H9 (cell line): ENCODE data around the gene FOXP4. TPM values are rescaled to one million over a fixed set of nuclear protein-coding genes. Genes with fewer than 3 reads are reported as not detected.

Source experiments
- DNase-seq: peaks from one replicate; pipeline ENCODE4 v3.0.0-alpha.2; 2017
- H2AFZ ChIP-seq: one replicate; pipeline ENCODE4 v1.6.1; 2013; ENCODE audit warnings: mild to moderate bottlenecking, low read length, control low read depth, moderate library complexity
- H2AK5ac ChIP-seq: 2 replicates; pipeline ENCODE4 v1.6.1; 2013; ENCODE audit warnings: low read length, control low read depth, mixed read lengths; ENCODE audit not compliant: insufficient read length
- H2BK120ac ChIP-seq: one replicate; pipeline ENCODE4 v1.6.1; 2013; ENCODE audit warnings: low read depth, mild to moderate bottlenecking, low read length, control low read depth, inconsistent platforms; ENCODE audit not compliant: poor library complexity, severe bottlenecking
- H2BK12ac ChIP-seq: 2 replicates; pipeline ENCODE4 v1.6.1; 2013; ENCODE audit warnings: low read length, control low read depth, mixed read lengths, low read depth; ENCODE audit not compliant: insufficient read length
- H2BK15ac ChIP-seq: 2 replicates; pipeline ENCODE4 v1.6.1; 2013; ENCODE audit warnings: low read depth, low read length, control low read depth
- H2BK20ac ChIP-seq: one replicate; pipeline ENCODE4 v1.6.1; 2013; ENCODE audit warnings: low read depth, mild to moderate bottlenecking, low read length, control low read depth, inconsistent platforms; ENCODE audit not compliant: poor library complexity, severe bottlenecking
- H2BK5ac ChIP-seq: 2 replicates; pipeline ENCODE4 v1.6.1; 2013; ENCODE audit warnings: low read length, control low read depth, mixed read lengths; ENCODE audit not compliant: insufficient read length
- H3K14ac ChIP-seq: 2 replicates; pipeline ENCODE4 v1.6.1; 2013; ENCODE audit warnings: low read length, control low read depth; ENCODE audit not compliant: insufficient read depth
- H3K18ac ChIP-seq: 2 replicates; pipeline ENCODE4 v1.6.1; 2013; ENCODE audit warnings: low read depth, mild to moderate bottlenecking, mixed read lengths, low read length, control low read depth; ENCODE audit not compliant: insufficient read length
- H3K23ac ChIP-seq: 2 replicates; pipeline ENCODE4 v1.6.1; 2013; ENCODE audit warnings: low read length, control low read depth, mixed read lengths, low read depth; ENCODE audit not compliant: insufficient read length
- H3K23me2 ChIP-seq: 2 replicates; pipeline ENCODE4 v1.6.1; 2013; ENCODE audit warnings: low read depth, mild to moderate bottlenecking, mixed read lengths, low read length, control low read depth; ENCODE audit not compliant: insufficient read length, poor library complexity, severe bottlenecking
- H3K27ac ChIP-seq: 2 replicates; pipeline ENCODE4 v1.5.1; 2013; ENCODE audit warnings: low read length, control low read depth, mixed read lengths, low read depth; ENCODE audit not compliant: insufficient read length
- H3K27me3 ChIP-seq: 2 replicates; pipeline ENCODE4 v1.6.1; 2013; ENCODE audit warnings: low read length, control low read depth, inconsistent platforms; ENCODE audit not compliant: insufficient read depth
- H3K4ac ChIP-seq: 2 replicates; pipeline ENCODE4 v1.6.1; 2013; ENCODE audit warnings: low read depth, mild to moderate bottlenecking, control low read depth, inconsistent platforms, low read length, moderate library complexity
- H3K4me1 ChIP-seq: 2 replicates; pipeline ENCODE4 v1.6.1; 2013; ENCODE audit warnings: low read length, control low read depth, inconsistent platforms; ENCODE audit not compliant: insufficient read depth
- H3K4me2 ChIP-seq: 2 replicates; pipeline ENCODE4 v1.6.1; 2013; ENCODE audit warnings: low read length, control low read depth, mixed read lengths; ENCODE audit not compliant: insufficient read length, insufficient read depth
- H3K56ac ChIP-seq: 2 replicates; pipeline ENCODE4 v1.6.1; 2013; ENCODE audit warnings: low read depth, mild to moderate bottlenecking, mixed read lengths, low read length, control low read depth; ENCODE audit not compliant: insufficient read length
- H3K79me1 ChIP-seq: 2 replicates; pipeline ENCODE4 v1.6.1; 2013; ENCODE audit warnings: low read depth, mild to moderate bottlenecking, moderate library complexity, low read length, control low read depth, inconsistent platforms; ENCODE audit not compliant: insufficient read depth, poor library complexity, severe bottlenecking
- H3K79me2 ChIP-seq: 2 replicates; pipeline ENCODE4 v1.6.1; 2013; ENCODE audit warnings: low read length, control low read depth, inconsistent platforms; ENCODE audit not compliant: insufficient read depth
- H3K9ac ChIP-seq: 2 replicates; pipeline ENCODE4 v1.6.1; 2013; ENCODE audit warnings: low read length, control low read depth, mixed read lengths; ENCODE audit not compliant: insufficient read length; ENCODE audit errors: extremely low read depth
- H3K9me3 ChIP-seq: one replicate; pipeline ENCODE4 v1.6.1; 2013; ENCODE audit warnings: low read depth, low read length, inconsistent platforms; ENCODE audit not compliant: control insufficient read depth
- H3T11ph ChIP-seq: one replicate; pipeline ENCODE4 v1.6.1; 2013; ENCODE audit warnings: mild to moderate bottlenecking, low read length, control low read depth, inconsistent platforms
- H4K20me1 ChIP-seq: one replicate; pipeline ENCODE4 v1.6.1; 2013; ENCODE audit not compliant: control insufficient read depth, insufficient read length, insufficient read depth
- H4K5ac ChIP-seq: 2 replicates; pipeline ENCODE4 v1.6.1; 2013; ENCODE audit warnings: low read depth, mild to moderate bottlenecking, mixed read lengths, low read length, control low read depth; ENCODE audit not compliant: insufficient read length
- H4K8ac ChIP-seq: replicated peaks from 2 replicates; pipeline ENCODE4 v1.6.1; 2013; ENCODE audit warnings: low read length, control low read depth, mixed read lengths, low read depth; ENCODE audit not compliant: insufficient read length
- H4K91ac ChIP-seq: 2 replicates; pipeline ENCODE4 v1.6.1; 2013; ENCODE audit warnings: low read depth, mild to moderate bottlenecking, moderate library complexity, mixed read lengths, low read length, control low read depth; ENCODE audit not compliant: insufficient read length
- H3K27ac Mint-ChIP-seq, 3 experiments: 2 replicates in 2 of 3; 3 replicates in 1 of 3; pipeline ENCODE4 v1.8.0; 2020 to 2021; ENCODE audit warnings: mixed read lengths in 3 of 3, mild to moderate bottlenecking in 1 of 3, moderate library complexity in 1 of 3
- H3K27me3 Mint-ChIP-seq: 2 replicates; pipeline ENCODE4 v1.8.0; 2021; ENCODE audit warnings: low read depth, mild to moderate bottlenecking, moderate library complexity, mixed read lengths
- H3K36me3 Mint-ChIP-seq, 3 experiments: 2 replicates in 2 of 3; 3 replicates in 1 of 3; pipeline ENCODE4 v1.8.0; 2020 to 2021; ENCODE audit warnings: low read depth in 3 of 3, mixed read lengths in 3 of 3; ENCODE audit not compliant: insufficient read depth in 1 of 3
- H3K4me1 Mint-ChIP-seq, 2 experiments: 2 replicates each; pipeline ENCODE4 v1.8.0; 2020; ENCODE audit warnings: mixed read lengths in 2 of 2
- H3K4me3 Mint-ChIP-seq, 2 experiments: 2 replicates in 1 of 2; 3 replicates in 1 of 2; pipeline ENCODE4 v1.8.0; 2020 to 2021; ENCODE audit warnings: mild to moderate bottlenecking in 2 of 2, mixed read lengths in 2 of 2, moderate library complexity in 1 of 2
- H3K9me3 Mint-ChIP-seq, 2 experiments: 2 replicates in 1 of 2; 3 replicates in 1 of 2; pipeline ENCODE4 v1.8.0; 2020; ENCODE audit warnings: mild to moderate bottlenecking in 2 of 2, mixed read lengths in 2 of 2, moderate library complexity in 1 of 2
- CTCF ChIP-seq: fragments of 200-600 bp; sonication (generic); conservative IDR thresholded peaks from 3 replicates; pipeline ENCODE4 v1.8.0; 2021; ENCODE audit warnings: antibody characterized with exemption, mild to moderate bottlenecking
- WGBS: extraction: QIAGEN DNeasy Blood & Tissue Kit; methylation state at CpG from one replicate; pipeline ENCODE4 v1.1.7; 2013; ENCODE audit warnings: missing lambda C conversion rate, low lambda C conversion rate, mixed read lengths; ENCODE audit not compliant: insufficient read length; ENCODE audit errors: extremely low coverage; 5-methylcytosine and 5-hydroxymethylcytosine counted together
- total RNA-seq: library from RNA; stranded (reverse); gene quantifications from 2 replicates; pipeline ENCODE4 v1.2.1, GENCODE V29; 2021

Gene FOXP4
- total RNA-seq, 1 experiment from 2014 or later, result 18.2 TPM

GRCh38 chr6:41582540-41582939, 36.4 kb downstream of the FOXP4 start:
- H4K5ac ChIP-seq, result no peak overlapping the region
- H3K79me2 ChIP-seq, result no peaks in the 10 kb centered on the region
- H2BK15ac ChIP-seq, result no peak overlapping the region
- H2BK12ac ChIP-seq, result no peak overlapping the region
- H4K91ac ChIP-seq, result no peak overlapping the region
- no peaks in the 10 kb centered on the region for H3K9me3 ChIP-seq
- peaks cover 0 to 14% (median 6%) of the 10 kb centered on the region in 3 experiments; a peak in 4 of 7 replicates for H3K36me3 Mint-ChIP-seq
- no peak overlapping the region for H2AFZ ChIP-seq
- no peak overlapping the region for H3K56ac ChIP-seq
- H3K9ac ChIP-seq, result no peak overlapping the region
- H3K14ac ChIP-seq, result no peak overlapping the region; the same call in 1 of the 2 replicates
- H2BK120ac ChIP-seq, result no peak overlapping the region
- no peaks in the 10 kb centered on the region for H4K20me1 ChIP-seq
- peak overlapping the region in 1 of 2 experiments; percentile 18; a peak in 1 of 5 replicates for H3K4me3 Mint-ChIP-seq
- no peak overlapping the region for H3K23ac ChIP-seq
- peaks cover 12% of the 10 kb centered on the region; the same call in 1 of the 2 replicates for H3K4me1 ChIP-seq
- no peak overlapping the region for H2BK20ac ChIP-seq
- H3K23me2 ChIP-seq, result no peaks in the 10 kb centered on the region
- peaks cover 2% of the 10 kb centered on the region; the same call in 1 of the 2 replicates for H3K27me3 Mint-ChIP-seq
- WGBS, result no CpG with 5 or more reads among the region's 5 CpGs
- no peak overlapping the region for H2BK5ac ChIP-seq
- TF ChIP-seq CTCF, result no peak
- no peaks in the 10 kb centered on the region for H3K27me3 ChIP-seq
- no peak overlapping the region for H2AK5ac ChIP-seq
- H3K4me1 Mint-ChIP-seq, result peaks cover 56 to 86% of the 10 kb centered on the region in 2 experiments
- H3K18ac ChIP-seq, result no peak overlapping the region
- peak overlapping the region in 1 of 3 experiments; percentile 47; a peak in 2 of 7 replicates for H3K27ac Mint-ChIP-seq
- no peak overlapping the region for H3K4ac ChIP-seq
- no peak for DNase-seq
- H3T11ph ChIP-seq, result no peak overlapping the region
- no peak overlapping the region for H4K8ac ChIP-seq
- H3K9me3 Mint-ChIP-seq, result no peaks in the 10 kb centered on the region
- no peak overlapping the region for H3K27ac ChIP-seq
- no peaks in the 10 kb centered on the region for H3K79me1 ChIP-seq
- no peak overlapping the region for H3K4me2 ChIP-seq
